H1 (cell line): ENCODE measurements around the gene BCAS4. TPM values are rescaled to one million over a fixed set of nuclear protein-coding genes. Genes with fewer than 3 reads are reported as not detected.

Source experiments
- CTCF ChIA-PET: fragments of 300-600 bp; sonication (Branson Sonifier 250); formaldehyde crosslinking; loops from one replicate; lab custom pipeline; 2021; ENCODE audit not compliant: partially characterized antibody; lab: Charles Lee
- POLR2A ChIA-PET: fragments of 300-600 bp; sonication (Branson Sonifier 250); formaldehyde crosslinking; loops from one replicate; lab custom pipeline; 2021; ENCODE audit warnings: inconsistent platforms; ENCODE audit not compliant: partially characterized antibody; lab: Charles Lee
- DNase-seq, 2 experiments: peaks; one replicate each; pipeline versions ENCODE4 v3.0.0 to v3.0.0-alpha.2; 2010 to 2022; ENCODE audit warnings: low spot score in 2 of 2, low read depth in 1 of 2, mixed read lengths in 1 of 2
- FAIRE-seq: peaks from 2 replicates; lab custom pipeline; 2011; peaks lifted over from hg19 to GRCh38; lab: Jason Lieb, UNC
- H2AFZ ChIP-seq: 2 replicates; pipeline ENCODE4 v1.8.1; 2012; ENCODE audit warnings: low read length, inconsistent platforms
- H2AK5ac ChIP-seq: 2 replicates; pipeline ENCODE4 v1.6.1; 2013; ENCODE audit warnings: low read depth, low read length
- H2BK120ac ChIP-seq: replicated peaks from 2 replicates; pipeline ENCODE3; 2013; ENCODE audit warnings: low read depth, low read length, inconsistent platforms
- H2BK12ac ChIP-seq: 2 replicates; pipeline ENCODE4 v1.6.1; 2013; ENCODE audit warnings: low read depth, low read length
- H2BK15ac ChIP-seq: 2 replicates; pipeline ENCODE4 v1.6.1; 2013; ENCODE audit warnings: low read length
- H2BK20ac ChIP-seq: 2 replicates; pipeline ENCODE4 v1.6.1; 2013; ENCODE audit warnings: low read length
- H2BK5ac ChIP-seq: 2 replicates; pipeline ENCODE4 v1.6.1; 2013; ENCODE audit warnings: low read depth, low read length
- H3K14ac ChIP-seq: 2 replicates; pipeline ENCODE4 v1.6.1; 2013; ENCODE audit warnings: inconsistent platforms; ENCODE audit not compliant: insufficient read length
- H3K18ac ChIP-seq: 2 replicates; pipeline ENCODE4 v1.6.1; 2013; ENCODE audit warnings: low read length; ENCODE audit errors: extremely low read depth
- H3K23ac ChIP-seq: 2 replicates; pipeline ENCODE4 v1.6.1; 2013; ENCODE audit warnings: inconsistent platforms; ENCODE audit not compliant: insufficient read length
- H3K23me2 ChIP-seq: 2 replicates; pipeline ENCODE4 v1.6.1; 2013; ENCODE audit warnings: low read depth, low read length
- H3K27ac ChIP-seq: 2 replicates; pipeline ENCODE4 v1.6.1; 2011; ENCODE audit warnings: low read depth, low read length, inconsistent platforms
- H3K27me3 ChIP-seq, 4 experiments: replicated peaks in 1 of 4; 1 replicate in 1 of 4; 2 replicates in 3 of 4; pipeline versions ENCODE4 v1.6.1 to v1.8.1; 2011 to 2013; ENCODE audit warnings: low read length in 3 of 4, mild to moderate bottlenecking in 3 of 4, inconsistent platforms in 2 of 4, mixed read lengths in 2 of 4, moderate library complexity in 1 of 4; ENCODE audit not compliant: control insufficient read depth in 3 of 4, insufficient read depth in 3 of 4; ENCODE audit errors: extremely low read depth in 1 of 4
- H3K36me3 ChIP-seq, 4 experiments: 2 replicates each; pipeline versions ENCODE4 v1.6.1 to v1.8.1; 2011 to 2013; ENCODE audit warnings: mild to moderate bottlenecking in 4 of 4, low read length in 3 of 4, moderate library complexity in 2 of 4, control low read depth in 1 of 4, inconsistent platforms in 1 of 4; ENCODE audit not compliant: insufficient read depth in 4 of 4, control insufficient read depth in 2 of 4
- H3K4ac ChIP-seq: replicated peaks from 2 replicates; pipeline ENCODE3; 2013; ENCODE audit warnings: low read length, low read depth, mixed read lengths, inconsistent platforms; ENCODE audit not compliant: insufficient read length
- H3K4me1 ChIP-seq, 4 experiments: replicated peaks in 1 of 4; 1 replicate in 1 of 4; 2 replicates in 3 of 4; pipeline versions ENCODE4 v1.6.1 to v1.8.1; 2011 to 2013; ENCODE audit warnings: low read length in 3 of 4, inconsistent platforms in 2 of 4, mixed read lengths in 1 of 4; ENCODE audit not compliant: insufficient read depth in 4 of 4, control insufficient read depth in 3 of 4
- H3K4me2 ChIP-seq, 2 experiments: 2 replicates each; pipeline versions ENCODE4 v1.6.1 to v1.8.1; 2011 to 2013; ENCODE audit warnings: low read depth in 2 of 2, low read length in 2 of 2, control low read depth in 1 of 2, inconsistent platforms in 1 of 2, mild to moderate bottlenecking in 1 of 2; ENCODE audit not compliant: insufficient read depth in 1 of 2
- H3K4me3 ChIP-seq, 4 experiments: fragments of 200-600, 300-600 bp in 1 of 4; sonication (generic), shearing (Covaris generic), sonication (Bioruptor Twin) in 1 of 4; 2 replicates each; pipeline versions ENCODE4 v1.5.1 to v1.8.1; 2011 to 2016; ENCODE audit warnings: low read length in 4 of 4, low read depth in 3 of 4, control low read depth in 2 of 4, inconsistent platforms in 2 of 4, mild to moderate bottlenecking in 2 of 4, mixed read lengths in 1 of 4, moderate library complexity in 1 of 4; ENCODE audit not compliant: insufficient read depth in 2 of 4; ENCODE audit errors: extremely low read depth in 1 of 4
- H3K56ac ChIP-seq: replicated peaks from 2 replicates; pipeline ENCODE3; 2013; ENCODE audit warnings: low read depth, mild to moderate bottlenecking, mixed read lengths, low read length, inconsistent platforms; ENCODE audit not compliant: insufficient read length
- H3K79me1 ChIP-seq: 2 replicates; pipeline ENCODE4 v1.6.1; 2013; ENCODE audit warnings: low read depth, low read length, control low read depth
- H3K79me2 ChIP-seq, 2 experiments: 2 replicates each; pipeline versions ENCODE4 v1.6.1 to v1.8.1; 2012 to 2013; ENCODE audit warnings: low read length in 2 of 2, mild to moderate bottlenecking in 2 of 2, inconsistent platforms in 1 of 2; ENCODE audit not compliant: insufficient read depth in 2 of 2, control insufficient read depth in 1 of 2
- H3K9ac ChIP-seq, 4 experiments: replicated peaks in 1 of 4; 1 replicate in 1 of 4; 2 replicates in 3 of 4; pipeline versions ENCODE4 v1.6.1 to v1.8.1; 2011 to 2013; ENCODE audit warnings: low read depth in 3 of 4, low read length in 3 of 4, control low read depth in 2 of 4, mild to moderate bottlenecking in 2 of 4, moderate library complexity in 2 of 4, inconsistent platforms in 1 of 4; ENCODE audit errors: extremely low read depth in 1 of 4
- H3K9me3 ChIP-seq, 2 experiments: 2 replicates each; pipeline versions ENCODE4 v1.6.1 to v1.8.1; 2012 to 2013; ENCODE audit warnings: mild to moderate bottlenecking in 2 of 2, moderate library complexity in 2 of 2, control low read depth in 1 of 2, inconsistent platforms in 1 of 2, low read depth in 1 of 2, low read length in 1 of 2, mixed read lengths in 1 of 2; ENCODE audit not compliant: insufficient read depth in 2 of 2
- H4K20me1 ChIP-seq, 2 experiments: replicated peaks in 1 of 2; 2 replicates each; pipeline versions ENCODE3 to v1.8.1; 2011 to 2013; ENCODE audit warnings: inconsistent platforms in 2 of 2, low read length in 2 of 2, mild to moderate bottlenecking in 1 of 2; ENCODE audit not compliant: insufficient read depth in 2 of 2, control insufficient read depth in 1 of 2
- H4K5ac ChIP-seq: 2 replicates; pipeline ENCODE4 v1.6.1; 2013; ENCODE audit warnings: low read length, low read depth, mixed read lengths, inconsistent platforms; ENCODE audit not compliant: insufficient read length
- H4K8ac ChIP-seq: 2 replicates; pipeline ENCODE4 v1.8.0; 2013; ENCODE audit warnings: mild to moderate bottlenecking, moderate library complexity, low read length, inconsistent platforms; ENCODE audit not compliant: insufficient read depth; ENCODE audit errors: extremely low read depth
- H4K91ac ChIP-seq: replicated peaks from 2 replicates; pipeline ENCODE3; 2013; ENCODE audit warnings: low read length, mixed read lengths, inconsistent platforms; ENCODE audit not compliant: insufficient read length
- ATF2 ChIP-seq: IDR thresholded peaks from 2 replicates; pipeline ENCODE4 v1.6.1; 2012; ENCODE audit warnings: low read length, inconsistent platforms
- KDM1A ChIP-seq: fragments of 200-600, 300-600 bp; sonication (generic); IDR thresholded peaks from 2 replicates; pipeline ENCODE4 v1.7.1; 2016; ENCODE audit warnings: mild to moderate bottlenecking, low read length, borderline replicate concordance
- RAD21 ChIP-seq, 2 experiments: IDR thresholded peaks in 1 of 2; conservative IDR thresholded peaks in 1 of 2; 2 replicates each; pipeline ENCODE4 v1.6.1; 2011; ENCODE audit warnings: low read depth in 2 of 2, low read length in 2 of 2, improper control_type of control experiment in 1 of 2, inconsistent platforms in 1 of 2, mild to moderate bottlenecking in 1 of 2, moderate library complexity in 1 of 2
- RXRA ChIP-seq: IDR thresholded peaks from 2 replicates; pipeline ENCODE4 v1.6.1; 2011; ENCODE audit warnings: low read depth, mild to moderate bottlenecking, low read length, moderate library complexity; ENCODE audit not compliant: insufficient read depth
- SIRT6 ChIP-seq: IDR thresholded peaks from one replicate; pipeline ENCODE4 v1.7.1; 2012; ENCODE audit warnings: low read length, inconsistent platforms
- SIX5 ChIP-seq: IDR thresholded peaks from 2 replicates; pipeline ENCODE4 v1.6.1; 2011; ENCODE audit warnings: mild to moderate bottlenecking, low read depth, low read length
- SP4 ChIP-seq: IDR thresholded peaks from 2 replicates; pipeline ENCODE4 v1.6.1; 2012; ENCODE audit warnings: low read length, inconsistent platforms
- SRF ChIP-seq: IDR thresholded peaks from 2 replicates; pipeline ENCODE4 v1.6.1; 2011; ENCODE audit warnings: mild to moderate bottlenecking, low read depth, low read length, moderate library complexity
- TAF1 ChIP-seq: IDR thresholded peaks from 2 replicates; pipeline ENCODE4 v1.6.1; 2011; ENCODE audit warnings: mild to moderate bottlenecking, low read depth, low read length
- TEAD4 ChIP-seq: IDR thresholded peaks from 2 replicates; pipeline ENCODE4 v1.6.1; 2012; ENCODE audit warnings: low read depth, low read length, inconsistent platforms, mixed read lengths
- USF2 ChIP-seq: IDR thresholded peaks from 2 replicates; pipeline ENCODE4 v1.6.1; 2011; ENCODE audit warnings: low read length, improper control_type of control experiment
- WGBS, 2 experiments: shearing (Covaris generic) in 1 of 2; methylation state at CpG; one replicate each; pipeline versions ENCODE4 v1.1.6 to v1.1.7; 2013 to 2015; ENCODE audit warnings: low lambda C conversion rate in 2 of 2, mixed read lengths in 2 of 2, inconsistent platforms in 1 of 2, low coverage in 1 of 2, missing lambda C conversion rate in 1 of 2; ENCODE audit not compliant: insufficient replicate concordance in 2 of 2, insufficient coverage in 1 of 2, insufficient read length in 1 of 2; ENCODE audit errors: extremely low coverage in 1 of 2, missing lambda C conversion rate in 1 of 2; 5-methylcytosine and 5-hydroxymethylcytosine counted together
- polyA plus RNA-seq, 7 experiments: library from polyadenylated mRNA; depleted of rRNA in 3 of 7; stranded (reverse) in 5 of 7; unstranded in 2 of 7; fragments of >200 nt in 5 of 7; fragments of 200-250 nt in 2 of 7; gene quantifications; 1 replicate in 5 of 7; 2 replicates in 1 of 7; 4 replicates in 1 of 7; pipeline versions ENCODE4 v1.2.1 to v1.2.3, GENCODE V29; 2011 to 2013; ENCODE audit warnings: missing spikeins in 2 of 7, mixed read lengths in 2 of 7
- total RNA-seq: library from RNA; stranded (reverse); fragmentation: NEBNext Ultra II Directional; extraction: Animal tissue kit (Norgen Biotek cat#: 25700); gene quantifications from 2 replicates; pipeline ENCODE4 v1.2.1, GENCODE V29; 2021

BCAS4 gene
- total and polyA plus RNA-seq, 2 of the 8 experiments (the other 6 are each of a cell fraction or from before 2014, with no cell fraction given): 21.2 to 23.6 TPM

- no peak overlapping the region for H3K4me2 ChIP-seq
- H3K4me1 ChIP-seq: peaks cover 0 to 4% (median under 1%) of the 10 kb centered on the region in 4 experiments; a peak in 2 of 7 replicates
- CTCF ChIA-PET: interaction anchor here (1.2 to 2.3 kb wide), 6 partner anchors 9 to 158 kb away, joined by 3 to 8 read pairs (median 4); no protein-coding TSS in a partner anchor
- POLR2A ChIA-PET: interaction anchor here (0.7 to 0.9 kb wide), 2 partner anchors 57 to 131 kb away, joined by 3 read pairs; no protein-coding TSS in a partner anchor
- no peak overlapping the region for H2BK120ac ChIP-seq
- no peaks in the 10 kb centered on the region for H4K20me1 ChIP-seq
- H3K36me3 ChIP-seq: no peaks in the 10 kb centered on the region
- no peak for FAIRE-seq
- no peak overlapping the region for H4K8ac ChIP-seq
- no peak overlapping the region for H4K91ac ChIP-seq
- H3K4ac ChIP-seq: no peak overlapping the region
- no peaks in the 10 kb centered on the region for H3K23me2 ChIP-seq
- no peak overlapping the region for H2AK5ac ChIP-seq
- 96% methylated on average over 4 of the region's 4 CpGs; no CpG with 5 or more reads in 1 of the 2 experiments for WGBS, 2 experiments
- H3K14ac ChIP-seq: no peak overlapping the region
- no peak overlapping the region for H4K5ac ChIP-seq
- H3K27me3 ChIP-seq: no peaks in the 10 kb centered on the region
- H3K27ac ChIP-seq: no peak overlapping the region
- H2BK5ac ChIP-seq: no peak overlapping the region
- H3K79me2 ChIP-seq: no peaks in the 10 kb centered on the region
- H2AFZ ChIP-seq: no peak overlapping the region
- H3K56ac ChIP-seq: no peak overlapping the region
- no peak overlapping the region for H2BK15ac ChIP-seq
- H3K4me3 ChIP-seq: no peak overlapping the region
- H3K9me3 ChIP-seq: no peaks in the 10 kb centered on the region
- no peak for DNase-seq
- no peaks in the 10 kb centered on the region for H3K79me1 ChIP-seq
- no peak overlapping the region for H3K9ac ChIP-seq
- H2BK12ac ChIP-seq: no peak overlapping the region
- H3K23ac ChIP-seq: no peak overlapping the region
- H2BK20ac ChIP-seq: no peak overlapping the region
- H3K18ac ChIP-seq: no peak overlapping the region
- TF ChIP-seq USF2 (no peak), TEAD4 (no peak), SIX5 (no peak), TAF1 (no peak), SP4 (no peak), ATF2 (no peak), KDM1A (no peak), RXRA (no peak), SIRT6 (no peak), RAD21 (IDR thresholded peaks at IDR 0.05 in 1 of 2, conservative IDR thresholded peaks at IDR 0.05 in 1 of 2; ENCODE audit: low read depth in 2 of 2, low read length in 2 of 2) (no peak), SRF (no peak)
Observed at GRCh38 chr20:50784464-50784863, 10.4 kb upstream of the BCAS4 start.
